GM12878 (cell line): ENCODE measurements around the gene FTH1. TPM values are rescaled to one million over a fixed set of nuclear protein-coding genes. Genes with fewer than 3 reads are reported as not detected.

Experiments used
- ATF7 ChIP-seq: fragments of 450-650 bp; IDR thresholded peaks from 2 replicates; pipeline ENCODE4 v1.6.1; 2016; ENCODE audit warnings: low read depth, mild to moderate bottlenecking
- CEBPB ChIP-seq, 2 experiments: fragments of 150-350 bp in 1 of 2; IDR thresholded peaks; 2 replicates each; pipeline ENCODE4 v1.6.1; 2012 to 2014; ENCODE audit warnings: low read depth in 2 of 2, low read length in 2 of 2, borderline replicate concordance in 1 of 2, inconsistent platforms in 1 of 2
- CHD1 ChIP-seq: IDR thresholded peaks from 2 replicates; pipeline ENCODE4 v1.6.1; 2012; ENCODE audit warnings: low read depth, low read length, improper control_type of control experiment
- EZH2 ChIP-seq: IDR thresholded peaks from 2 replicates; pipeline ENCODE4 v1.6.1; 2012; ENCODE audit warnings: low read depth, mild to moderate bottlenecking, control low read depth, inconsistent platforms, low read length, borderline replicate concordance; ENCODE audit not compliant: control insufficient read depth
- FOXK2 ChIP-seq: fragments of 450-650 bp; IDR thresholded peaks from 2 replicates; pipeline ENCODE4 v1.6.1; 2017; ENCODE audit warnings: mild to moderate bottlenecking, moderate library complexity
- HDAC2 ChIP-seq: fragments of 200-600 bp; sonication (generic); IDR thresholded peaks from 2 replicates; pipeline ENCODE4 v1.6.1; 2017
- JUNB ChIP-seq: IDR thresholded peaks from 2 replicates; pipeline ENCODE4 v1.6.1; 2016; ENCODE audit warnings: antibody characterized with exemption, mild to moderate bottlenecking
- JUND ChIP-seq: IDR thresholded peaks from 2 replicates; pipeline ENCODE4 v1.6.1; 2012; ENCODE audit warnings: low read depth, mild to moderate bottlenecking, low read length, improper control_type of control experiment, moderate library complexity
- PAX5 ChIP-seq: IDR thresholded peaks from 2 replicates; pipeline ENCODE4 v1.6.1; 2011; ENCODE audit warnings: low read depth, low read length, borderline replicate concordance
- RAD21 ChIP-seq: IDR thresholded peaks from 2 replicates; pipeline ENCODE4 v1.6.1; 2011; ENCODE audit warnings: mild to moderate bottlenecking, low read depth, low read length, moderate library complexity; ENCODE audit not compliant: insufficient read depth
- RBBP5 ChIP-seq: fragments of 200-600 bp; sonication (generic); conservative IDR thresholded peaks from 2 replicates; pipeline ENCODE4 v1.6.1; 2016
- RCOR1 ChIP-seq: conservative IDR thresholded peaks from 2 replicates; pipeline ENCODE4 v1.6.1; 2012; ENCODE audit warnings: low read depth, low read length, improper control_type of control experiment
- SIN3A ChIP-seq: IDR thresholded peaks from 2 replicates; pipeline ENCODE4 v1.6.1; 2012; ENCODE audit warnings: low read depth, low read length, improper control_type of control experiment
- SMAD1 ChIP-seq: fragments of 450-650 bp; IDR thresholded peaks from 2 replicates; pipeline ENCODE4 v1.6.1; 2018; ENCODE audit warnings: mild to moderate bottlenecking, low read depth; ENCODE audit not compliant: partially characterized antibody
- TBL1XR1 ChIP-seq: IDR thresholded peaks from 2 replicates; pipeline ENCODE4 v1.6.1; 2012; ENCODE audit warnings: low read depth, low read length, improper control_type of control experiment
- ZNF384 ChIP-seq: IDR thresholded peaks from 2 replicates; pipeline ENCODE4 v1.6.1; 2012; ENCODE audit warnings: low read depth, mild to moderate bottlenecking, low read length, improper control_type of control experiment, borderline replicate concordance
- polyA plus RNA-seq, 11 experiments: library from polyadenylated mRNA; depleted of rRNA in 4 of 11; unstranded in 6 of 11; stranded (reverse) in 5 of 11; fragments of >200 nt; fragmentation: Nextera tagmentation in 4 of 11; fragmentation: Illumina TruSeq in 1 of 11; extraction: Ambion mirVana in 4 of 11; extraction: Trizol in 1 of 11; gene quantifications; 1 replicate in 1 of 11; 2 replicates in 10 of 11; pipeline versions ENCODE4 v1.2.1 to v1.2.3, GENCODE V29; 2011 to 2016; ENCODE audit warnings: inconsistent platforms in 2 of 11, missing spikeins in 2 of 11, low read depth in 1 of 11
- total RNA-seq, 4 experiments: library from RNA; depleted of rRNA in 3 of 4; stranded (reverse); fragments of >200 nt in 3 of 4; fragmentation: Illumina TruSeq in 1 of 4; extraction: Trizol in 1 of 4; gene quantifications; 2 replicates each; pipeline versions ENCODE4 v1.2.1 to v1.2.3, GENCODE V29; 2013 to 2021
- TF ChIP-seq, protein P1 (sequence below): fragments of 450-650 bp; IDR thresholded peaks from 2 replicates; pipeline ENCODE4 v1.6.1; 2016; ENCODE audit warnings: mild to moderate bottlenecking
- TF ChIP-seq, protein P2 (sequence below): fragments of 450-650 bp; IDR thresholded peaks from 2 replicates; pipeline ENCODE4 v1.6.1; 2018; ENCODE audit warnings: mild to moderate bottlenecking, low read depth, moderate library complexity; ENCODE audit not compliant: partially characterized antibody
- TF ChIP-seq, protein P3 (sequence below), 3 experiments: IDR thresholded peaks in 2 of 3; conservative IDR thresholded peaks in 1 of 3; 2 replicates each; pipeline ENCODE4 v1.5.1; 2011; ENCODE audit warnings: low read depth in 3 of 3, low read length in 3 of 3, mild to moderate bottlenecking in 3 of 3, control low read depth in 2 of 3, moderate library complexity in 2 of 3, inconsistent platforms in 1 of 3, mixed read lengths in 1 of 3; ENCODE audit not compliant: control insufficient read depth in 2 of 3, insufficient read depth in 1 of 3; ENCODE audit errors: extremely low read depth in 1 of 3
- TF ChIP-seq, protein P4 (sequence below): IDR thresholded peaks from 2 replicates; pipeline ENCODE4 v1.6.1; 2011; ENCODE audit warnings: borderline replicate concordance, low read depth, mild to moderate bottlenecking, moderate library complexity, mixed read lengths, low read length; ENCODE audit not compliant: insufficient read depth; ENCODE audit errors: extremely low read length
- TF ChIP-seq, protein P5 (sequence below): fragments of 450-650 bp; IDR thresholded peaks from 2 replicates; pipeline ENCODE4 v1.6.1; 2017; ENCODE audit warnings: borderline replicate concordance

Gene FTH1
- total and polyA plus RNA-seq, 10 of the 15 experiments (the other 5 are each of a cell fraction or from before 2014, with no cell fraction given), result 289 to 4,154 (median 960) TPM

DNA sequence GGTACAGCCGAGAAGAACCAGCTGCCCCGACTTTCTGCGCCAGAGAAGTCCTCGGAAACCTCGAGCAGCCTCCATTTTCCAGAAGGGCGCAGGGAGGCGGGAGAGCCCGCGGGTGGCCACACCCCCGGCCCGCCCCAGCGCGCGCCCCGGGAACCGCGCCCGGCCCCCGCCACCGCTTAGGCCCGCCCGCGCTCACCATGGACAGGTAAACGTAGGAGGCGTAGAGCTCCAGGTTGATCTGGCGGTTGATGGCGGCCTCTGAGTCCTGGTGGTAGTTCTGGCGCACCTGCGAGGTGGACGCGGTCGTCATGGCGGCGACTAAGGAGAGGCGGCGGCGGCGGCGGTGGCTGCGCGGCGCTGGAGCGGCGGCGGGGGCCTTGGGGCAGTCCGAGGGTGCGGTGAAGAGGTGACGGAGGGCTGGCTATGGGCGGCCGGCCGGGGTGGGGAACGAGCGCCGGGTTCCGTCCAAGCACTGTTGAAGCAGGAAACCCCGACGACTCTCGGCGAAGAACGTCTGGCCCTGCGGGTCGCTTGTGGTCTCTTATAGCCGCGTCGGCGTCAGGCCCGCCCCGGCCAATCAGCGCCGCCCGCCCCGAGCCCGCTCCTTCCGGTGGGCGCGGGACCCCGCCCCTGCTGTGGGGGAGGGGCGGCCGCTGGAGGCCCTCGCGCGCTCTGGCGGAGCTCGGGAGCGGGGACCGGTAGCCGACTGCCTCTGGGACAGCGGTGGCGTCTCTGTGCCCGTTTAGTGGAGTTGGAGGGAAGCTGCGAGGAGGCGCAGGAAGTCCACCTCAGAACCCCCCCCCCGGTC is at the start of gene FTH1 (continued):
- TF ChIP-seq CHD1 (no peak), ATF7 (no peak), SMAD1 (no peak), JUNB (no peak), HDAC2 (no peak), TBL1XR1 (no peak), FOXK2 (no peak), RBBP5 (no peak), SIN3A (peak; percentile 50; the same call in 1 of the 2 replicates), ZNF384 (no peak), PAX5 (no peak), CEBPB (IDR thresholded peaks at IDR 0.05; ENCODE audit: borderline replicate concordance in 1 of 2, low read depth in 2 of 2, low read length in 2 of 2) (no peak), RCOR1 (no peak; the same call in 1 of the 2 replicates), RAD21 (no peak), EZH2 (no peak), JUND (no peak)
- TF ChIP-seq, protein P1, sequence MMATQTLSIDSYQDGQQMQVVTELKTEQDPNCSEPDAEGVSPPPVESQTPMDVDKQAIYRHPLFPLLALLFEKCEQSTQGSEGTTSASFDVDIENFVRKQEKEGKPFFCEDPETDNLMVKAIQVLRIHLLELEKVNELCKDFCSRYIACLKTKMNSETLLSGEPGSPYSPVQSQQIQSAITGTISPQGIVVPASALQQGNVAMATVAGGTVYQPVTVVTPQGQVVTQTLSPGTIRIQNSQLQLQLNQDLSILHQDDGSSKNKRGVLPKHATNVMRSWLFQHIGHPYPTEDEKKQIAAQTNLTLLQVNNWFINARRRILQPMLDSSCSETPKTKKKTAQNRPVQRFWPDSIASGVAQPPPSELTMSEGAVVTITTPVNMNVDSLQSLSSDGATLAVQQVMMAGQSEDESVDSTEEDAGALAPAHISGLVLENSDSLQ, result no peak
- TF ChIP-seq, protein P2, sequence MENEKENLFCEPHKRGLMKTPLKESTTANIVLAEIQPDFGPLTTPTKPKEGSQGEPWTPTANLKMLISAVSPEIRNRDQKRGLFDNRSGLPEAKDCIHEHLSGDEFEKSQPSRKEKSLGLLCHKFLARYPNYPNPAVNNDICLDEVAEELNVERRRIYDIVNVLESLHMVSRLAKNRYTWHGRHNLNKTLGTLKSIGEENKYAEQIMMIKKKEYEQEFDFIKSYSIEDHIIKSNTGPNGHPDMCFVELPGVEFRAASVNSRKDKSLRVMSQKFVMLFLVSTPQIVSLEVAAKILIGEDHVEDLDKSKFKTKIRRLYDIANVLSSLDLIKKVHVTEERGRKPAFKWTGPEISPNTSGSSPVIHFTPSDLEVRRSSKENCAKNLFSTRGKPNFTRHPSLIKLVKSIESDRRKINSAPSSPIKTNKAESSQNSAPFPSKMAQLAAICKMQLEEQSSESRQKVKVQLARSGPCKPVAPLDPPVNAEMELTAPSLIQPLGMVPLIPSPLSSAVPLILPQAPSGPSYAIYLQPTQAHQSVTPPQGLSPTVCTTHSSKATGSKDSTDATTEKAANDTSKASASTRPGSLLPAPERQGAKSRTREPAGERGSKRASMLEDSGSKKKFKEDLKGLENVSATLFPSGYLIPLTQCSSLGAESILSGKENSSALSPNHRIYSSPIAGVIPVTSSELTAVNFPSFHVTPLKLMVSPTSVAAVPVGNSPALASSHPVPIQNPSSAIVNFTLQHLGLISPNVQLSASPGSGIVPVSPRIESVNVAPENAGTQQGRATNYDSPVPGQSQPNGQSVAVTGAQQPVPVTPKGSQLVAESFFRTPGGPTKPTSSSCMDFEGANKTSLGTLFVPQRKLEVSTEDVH, result no peak
- TF ChIP-seq, protein P3, sequence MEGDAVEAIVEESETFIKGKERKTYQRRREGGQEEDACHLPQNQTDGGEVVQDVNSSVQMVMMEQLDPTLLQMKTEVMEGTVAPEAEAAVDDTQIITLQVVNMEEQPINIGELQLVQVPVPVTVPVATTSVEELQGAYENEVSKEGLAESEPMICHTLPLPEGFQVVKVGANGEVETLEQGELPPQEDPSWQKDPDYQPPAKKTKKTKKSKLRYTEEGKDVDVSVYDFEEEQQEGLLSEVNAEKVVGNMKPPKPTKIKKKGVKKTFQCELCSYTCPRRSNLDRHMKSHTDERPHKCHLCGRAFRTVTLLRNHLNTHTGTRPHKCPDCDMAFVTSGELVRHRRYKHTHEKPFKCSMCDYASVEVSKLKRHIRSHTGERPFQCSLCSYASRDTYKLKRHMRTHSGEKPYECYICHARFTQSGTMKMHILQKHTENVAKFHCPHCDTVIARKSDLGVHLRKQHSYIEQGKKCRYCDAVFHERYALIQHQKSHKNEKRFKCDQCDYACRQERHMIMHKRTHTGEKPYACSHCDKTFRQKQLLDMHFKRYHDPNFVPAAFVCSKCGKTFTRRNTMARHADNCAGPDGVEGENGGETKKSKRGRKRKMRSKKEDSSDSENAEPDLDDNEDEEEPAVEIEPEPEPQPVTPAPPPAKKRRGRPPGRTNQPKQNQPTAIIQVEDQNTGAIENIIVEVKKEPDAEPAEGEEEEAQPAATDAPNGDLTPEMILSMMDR (IDR thresholded peaks at IDR 0.05 in 2 of 3, conservative IDR thresholded peaks at IDR 0.05 in 1 of 3; ENCODE audit: control insufficient read depth in 2 of 3, extremely low read depth in 1 of 3, insufficient read depth in 1 of 3, low read depth in 3 of 3, low read length in 3 of 3), result no peak
- TF ChIP-seq, protein P4, sequence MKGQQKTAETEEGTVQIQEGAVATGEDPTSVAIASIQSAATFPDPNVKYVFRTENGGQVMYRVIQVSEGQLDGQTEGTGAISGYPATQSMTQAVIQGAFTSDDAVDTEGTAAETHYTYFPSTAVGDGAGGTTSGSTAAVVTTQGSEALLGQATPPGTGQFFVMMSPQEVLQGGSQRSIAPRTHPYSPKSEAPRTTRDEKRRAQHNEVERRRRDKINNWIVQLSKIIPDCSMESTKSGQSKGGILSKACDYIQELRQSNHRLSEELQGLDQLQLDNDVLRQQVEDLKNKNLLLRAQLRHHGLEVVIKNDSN, result no peak
- TF ChIP-seq, protein P5, sequence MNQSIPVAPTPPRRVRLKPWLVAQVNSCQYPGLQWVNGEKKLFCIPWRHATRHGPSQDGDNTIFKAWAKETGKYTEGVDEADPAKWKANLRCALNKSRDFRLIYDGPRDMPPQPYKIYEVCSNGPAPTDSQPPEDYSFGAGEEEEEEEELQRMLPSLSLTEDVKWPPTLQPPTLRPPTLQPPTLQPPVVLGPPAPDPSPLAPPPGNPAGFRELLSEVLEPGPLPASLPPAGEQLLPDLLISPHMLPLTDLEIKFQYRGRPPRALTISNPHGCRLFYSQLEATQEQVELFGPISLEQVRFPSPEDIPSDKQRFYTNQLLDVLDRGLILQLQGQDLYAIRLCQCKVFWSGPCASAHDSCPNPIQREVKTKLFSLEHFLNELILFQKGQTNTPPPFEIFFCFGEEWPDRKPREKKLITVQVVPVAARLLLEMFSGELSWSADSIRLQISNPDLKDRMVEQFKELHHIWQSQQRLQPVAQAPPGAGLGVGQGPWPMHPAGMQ, result no peak
